GM21367 (cell line): ENCODE data around the gene ANKLE2.
"Not testable (repeated sequence)": the region's sequence is repeated elsewhere in the genome, so short reads cannot be mapped to it uniquely, and the experiment has no call there.

ENCODE experiments used
- ATAC-seq: cut with Tn5 transposase; IDR thresholded peaks from one replicate; pipeline ENCODE4 v1.9.1; 2021; ENCODE audit not compliant: unreplicated experiment

ANKLE2 gene

GRCh38 chr12:132777614-132778013 lies 16.0 kb upstream of the ANKLE2 start:
- no peak for ATAC-seq

DNA sequence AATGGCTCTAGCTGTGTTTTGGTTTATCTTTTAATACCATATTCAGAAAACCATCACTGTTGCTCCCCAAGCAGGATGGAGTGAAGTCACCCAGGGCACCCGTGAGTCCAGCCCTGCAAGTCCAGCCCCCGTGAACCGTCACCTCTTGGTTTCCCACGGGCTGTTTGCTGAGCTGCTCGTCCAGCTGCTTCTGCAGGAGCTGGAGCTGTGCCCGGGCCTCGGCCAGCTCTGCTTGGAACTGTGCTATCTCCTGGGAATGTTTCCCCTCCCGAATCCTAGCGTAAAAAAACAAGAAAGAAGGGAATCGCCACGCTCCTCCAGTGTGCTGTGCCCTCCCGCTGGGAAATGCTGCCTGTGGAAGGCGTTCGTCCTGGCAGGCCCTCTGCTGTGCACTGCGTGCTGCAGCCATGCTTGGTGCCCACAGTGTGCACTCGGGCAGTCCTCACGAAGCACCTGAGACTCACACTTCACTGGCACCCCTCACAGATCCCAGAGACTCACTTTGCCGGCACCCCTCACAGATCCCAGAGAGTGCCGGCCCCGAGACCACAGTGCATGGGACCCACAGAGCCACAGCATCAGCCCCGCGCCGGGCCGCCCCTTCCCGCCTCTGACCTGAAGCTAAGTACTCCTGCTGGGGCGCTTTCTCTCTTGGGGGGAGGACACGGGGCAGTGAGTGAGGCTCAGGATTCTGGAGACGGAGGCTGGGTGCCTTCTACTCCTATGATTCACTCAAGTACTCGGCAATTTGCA lies 15.4 kb upstream of the ANKLE2 start:
- ATAC-seq, result no peak

DNA sequence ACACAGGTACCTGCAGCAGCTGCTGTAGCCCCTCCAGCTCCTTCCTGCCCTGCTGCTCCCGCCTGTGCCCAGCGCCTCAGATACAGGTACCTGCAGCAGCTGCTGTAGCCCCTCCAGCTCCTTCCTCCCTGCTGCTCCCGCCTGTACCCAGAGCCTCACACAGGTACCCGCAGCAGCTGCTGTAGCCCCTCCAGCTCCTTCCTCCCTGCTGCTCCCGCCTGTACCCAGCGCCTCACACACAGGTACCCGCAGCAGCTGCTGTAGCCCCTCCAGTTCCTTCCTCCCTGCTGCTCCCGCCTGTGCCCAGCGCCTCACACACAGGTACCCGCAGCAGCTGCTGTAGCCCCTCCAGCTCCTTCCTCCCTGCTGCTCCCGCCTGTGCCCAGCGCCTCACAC lies 14.6 kb upstream of the ANKLE2 start:
- ATAC-seq, result not testable (repeated sequence)

DNA sequence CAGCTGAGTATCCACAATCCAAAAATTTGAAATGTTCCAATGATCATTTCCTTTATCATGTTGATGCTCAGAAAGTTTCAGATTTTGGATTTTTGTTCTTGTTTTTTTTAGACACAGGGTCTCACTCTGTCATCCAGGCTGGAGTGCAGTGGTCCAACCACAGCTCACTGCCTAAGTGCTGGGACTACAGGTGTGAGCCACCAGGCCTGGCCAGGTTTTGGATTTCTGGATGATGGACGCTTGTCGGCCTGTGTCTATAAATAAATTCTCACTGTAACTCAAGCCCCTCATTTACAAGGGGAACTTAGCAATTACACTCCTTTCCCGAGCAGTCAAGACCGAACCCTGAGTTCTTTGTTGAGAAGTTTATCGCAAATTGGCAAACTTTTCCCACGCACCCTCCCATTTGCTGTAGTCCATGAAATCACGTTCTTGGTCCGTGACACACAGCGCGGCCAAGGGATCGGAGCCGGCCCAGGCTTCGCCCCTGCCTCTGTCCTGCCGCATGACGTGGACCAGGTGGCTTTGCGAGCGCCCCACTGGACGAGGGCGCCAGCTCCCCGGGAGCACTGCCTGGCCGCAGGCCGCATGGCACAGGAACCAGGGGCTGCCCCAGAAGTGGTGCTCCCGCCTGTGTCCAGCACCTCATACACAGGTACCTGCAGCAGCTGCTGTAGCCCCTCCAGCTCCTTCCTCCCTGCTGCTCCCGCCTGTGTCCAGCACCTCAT lies 14.0 kb upstream of the ANKLE2 start:
- ATAC-seq, result no peak

GRCh38 chr12:132774646-132775275 lies 13.1 kb upstream of the ANKLE2 start:
- ATAC-seq, result no peak

GRCh38 chr12:132774159-132774558 lies 12.5 kb upstream of the ANKLE2 start:
- ATAC-seq, result no peak

- no peak for ATAC-seq
These were observed 11.7 kb upstream of the ANKLE2 start for GRCh38 chr12:132773077-132773955.

GRCh38 chr12:132772606-132773005 lies 11.0 kb upstream of the ANKLE2 start:
- ATAC-seq, result no peak

DNA sequence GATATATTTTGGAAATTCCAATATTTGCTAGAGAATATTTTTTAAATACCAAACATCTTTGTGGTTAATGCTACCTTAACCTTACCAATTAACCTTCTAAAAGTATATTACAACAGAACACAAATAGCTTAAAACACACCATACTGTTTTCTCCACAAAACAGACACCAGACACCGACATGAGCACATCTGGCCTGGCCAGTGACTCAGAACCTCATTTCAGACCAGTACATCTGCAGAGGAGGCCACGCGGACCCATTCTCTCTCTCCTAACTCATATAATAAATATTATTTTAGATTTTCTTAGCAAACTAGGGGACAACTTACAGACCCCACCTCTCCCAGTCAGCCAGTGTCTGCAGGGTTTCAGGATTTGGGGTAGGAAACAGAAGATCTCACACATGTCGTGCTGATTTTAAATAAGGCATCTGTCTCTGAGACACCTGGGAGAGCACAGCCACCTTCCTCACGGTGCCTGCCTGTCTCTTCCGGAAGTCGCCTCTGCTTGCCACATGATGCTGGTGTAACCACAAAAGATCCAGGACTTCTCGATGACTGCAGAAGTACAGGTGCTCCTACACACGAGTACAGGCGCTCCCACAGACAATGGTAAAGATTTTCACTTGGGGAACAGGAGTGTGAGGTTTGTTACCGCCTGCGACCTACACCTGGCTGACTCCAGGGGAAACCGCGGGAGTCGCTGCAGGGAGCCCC lies 9.7 kb upstream of the ANKLE2 start:
- peak; percentile 41 for ATAC-seq

- ATAC-seq, result no peak
These were observed 4.9 kb upstream of the ANKLE2 start for GRCh38 chr12:132766380-132767085.

- no peak for ATAC-seq
These were observed 3.7 kb upstream of the ANKLE2 start for GRCh38 chr12:132765361-132765760.

DNA sequence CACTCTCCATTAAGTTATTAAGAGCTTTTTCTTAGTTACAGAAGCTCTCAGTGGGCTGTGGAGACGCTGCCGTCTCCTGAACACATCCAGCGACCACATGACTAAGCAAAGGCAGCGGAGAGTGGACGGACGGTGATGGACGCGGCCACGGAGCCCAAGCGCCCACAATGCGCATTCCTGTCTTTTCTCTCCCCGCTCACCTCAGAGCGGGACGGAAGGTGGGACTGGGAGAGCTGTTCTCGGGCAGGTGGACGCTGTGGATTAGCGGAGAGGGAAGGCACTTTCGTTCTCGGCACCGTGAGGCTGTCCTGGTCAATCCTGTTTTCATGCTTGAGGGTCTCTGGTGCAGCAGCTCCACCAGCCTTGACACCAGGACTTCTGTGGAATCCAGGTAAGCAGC lies 2.6 kb upstream of the ANKLE2 start:
- ATAC-seq, result no peak

DNA sequence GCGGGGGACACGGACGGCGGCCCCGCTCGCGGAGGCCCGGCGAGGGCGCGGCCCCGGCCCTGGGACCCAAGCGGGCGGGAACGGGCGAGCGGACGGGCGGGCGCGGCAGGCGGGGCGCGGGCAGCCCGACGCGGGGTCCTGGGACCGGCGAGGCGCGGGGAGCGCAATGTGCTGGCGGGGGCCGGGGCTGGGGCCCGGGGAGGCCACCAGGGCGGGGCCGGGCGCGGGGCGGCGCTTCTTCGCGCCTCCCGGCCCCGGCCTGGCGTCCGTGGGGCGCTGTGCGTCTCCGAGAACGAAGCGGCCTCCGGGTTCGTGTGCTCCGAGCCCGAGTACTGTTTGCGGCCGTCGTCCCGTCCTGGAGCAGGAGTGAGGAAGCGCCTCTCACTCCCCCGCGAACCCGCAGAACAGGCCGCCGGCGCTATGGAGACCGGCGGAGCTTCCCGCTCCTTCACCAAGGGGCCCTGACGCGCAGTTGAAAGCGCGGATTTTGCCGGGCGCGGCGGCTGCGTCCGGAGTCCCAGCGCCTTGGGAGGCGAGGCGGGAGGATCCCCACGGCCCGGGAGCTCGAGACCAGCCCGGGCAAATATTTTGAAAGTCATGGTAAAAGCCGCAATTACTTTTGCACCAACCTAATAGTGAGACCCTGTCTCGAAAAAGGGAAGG lies 420 bp upstream of the ANKLE2 start:
- ATAC-seq, result peak; percentile 68

- ATAC-seq, result no peak
These were observed 2.3 kb downstream of the ANKLE2 start for GRCh38 chr12:132759359-132759758.

DNA sequence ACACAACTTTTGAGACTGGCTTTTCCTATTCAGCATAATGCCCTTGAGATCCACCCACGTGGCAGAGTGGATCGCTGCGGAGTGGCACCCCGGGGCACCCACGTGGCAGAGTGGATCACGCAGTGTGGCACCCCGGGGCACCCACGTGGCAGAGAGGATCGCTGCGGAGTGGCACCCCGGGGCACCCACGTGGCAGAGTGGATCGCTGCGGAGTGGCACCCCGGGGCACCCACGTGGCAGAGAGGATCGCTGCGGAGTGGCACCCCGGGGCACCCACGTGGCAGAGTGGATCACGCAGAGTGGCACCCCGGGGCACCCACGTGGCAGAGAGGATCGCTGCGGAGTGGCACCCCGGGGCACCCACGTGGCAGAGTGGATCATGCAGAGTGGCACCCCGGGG lies 2.8 kb downstream of the ANKLE2 start:
- ATAC-seq, result not testable (repeated sequence)

GRCh38 chr12:132754160-132754932 lies 7.3 kb downstream of the ANKLE2 start:
- ATAC-seq, result no peak

DNA sequence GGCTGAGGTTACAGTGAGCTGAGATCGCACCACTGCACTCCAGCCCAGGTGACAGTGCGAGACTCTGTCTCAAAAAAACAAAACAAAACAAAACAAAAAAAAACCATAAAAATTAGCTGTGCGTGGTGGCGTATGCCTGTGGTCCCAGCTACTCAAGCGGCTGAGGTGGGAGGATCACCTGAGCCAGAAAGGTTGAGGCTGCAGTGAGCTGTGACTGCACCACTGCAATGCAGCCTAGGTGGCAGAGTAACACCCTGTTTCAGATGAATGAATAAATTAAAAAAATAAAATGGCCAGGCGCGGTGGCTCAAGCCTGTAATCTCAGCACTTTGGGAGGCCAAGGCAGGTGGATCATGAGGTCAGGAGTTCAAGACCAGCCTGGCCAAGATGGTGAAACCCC lies 8.0 kb downstream of the ANKLE2 start:
- not testable (repeated sequence) for ATAC-seq

DNA sequence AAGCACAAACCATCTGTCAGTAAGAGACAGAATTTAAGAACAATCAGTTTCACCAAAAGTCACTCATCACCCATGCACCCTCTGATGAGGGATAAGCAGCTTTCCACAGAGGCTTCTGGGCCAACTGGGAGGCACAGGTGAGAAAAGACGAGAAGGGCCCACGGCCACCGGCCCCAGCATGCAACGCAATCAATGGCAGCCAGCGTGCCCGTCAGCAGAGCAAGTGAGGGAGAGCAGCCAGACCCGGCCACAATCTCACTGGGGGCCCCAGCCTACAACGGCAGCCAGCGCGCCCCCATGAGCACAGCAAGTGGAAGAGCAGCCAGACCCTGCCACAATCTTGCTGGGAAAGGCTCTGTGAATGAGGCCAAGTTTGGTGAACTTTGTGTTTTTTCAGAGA lies 13.3 kb downstream of the ANKLE2 start:
- no peak for ATAC-seq

GRCh38 chr12:132747896-132748295 lies 13.7 kb downstream of the ANKLE2 start:
- no peak for ATAC-seq
